RWPE1 (cell line): ENCODE results near the gene CAT.

ENCODE experiments used
- CTCF ChIA-PET: fragments of 350-600 bp; sonication (Branson Sonifier 250); formaldehyde crosslinking; extraction: SDS; loops from one replicate; lab custom pipeline; 2021; lab: Yijun Ruan, JAX
- POLR2A ChIA-PET: fragments of 400-600 bp; formaldehyde crosslinking; extraction: SDS; loops from one replicate; lab custom pipeline; 2020; ENCODE audit warnings: antibody characterized with exemption; ENCODE audit not compliant: low non-redundant PET; lab: Yijun Ruan, JAX
- DNase-seq: peaks from one replicate; pipeline ENCODE4 v3.0.0; 2012; ENCODE audit warnings: low spot score
- H3K27ac ChIP-seq: fragments of 450-650 bp; 2 replicates; pipeline ENCODE4 v1.5.1; 2017
- CTCF ChIP-seq: fragments of 450-650 bp; conservative IDR thresholded peaks from 2 replicates; pipeline ENCODE4 v1.5.1; 2017; ENCODE audit warnings: low read depth, mild to moderate bottlenecking

Gene CAT

GRCh38 chr11:34488855-34489557, 50.3 kb downstream of the CAT start:
- no peak for DNase-seq
- POLR2A ChIA-PET: no interaction called here
- CTCF ChIA-PET: interaction anchor here (0.5 kb wide), 2 partner anchors 365 to 1127 kb away, joined by 3 to 5 read pairs; no protein-coding TSS in a partner anchor
- no peak overlapping the region for H3K27ac ChIP-seq
- no peak for TF ChIP-seq CTCF

- ChIA-PET POLR2A (no interaction called here), CTCF (interaction anchor here (0.6 kb wide), 2 partner anchors 24 to 402 kb away, joined by 3 read pairs; no protein-coding TSS in a partner anchor)
- no peak overlapping the region for H3K27ac ChIP-seq
- TF ChIP-seq CTCF: no peak
- DNase-seq: no peak
Measured at GRCh38 chr11:34490304-34490703, 51.6 kb downstream of the CAT start.

GRCh38 chr11:34492806-34493414, 54.2 kb downstream of the CAT start:
- POLR2A ChIA-PET: interaction anchor here (0.7 kb wide), 1 partner anchor 139 kb away, joined by 3 read pairs; no protein-coding TSS in a partner anchor
- CTCF ChIA-PET: interaction anchor here (0.6 to 0.8 kb wide), 4 partner anchors 10 to 131 kb away, joined by 3 to 4 read pairs (median 4); no protein-coding TSS in a partner anchor
- TF ChIP-seq CTCF: peak; percentile 73
- no peak overlapping the region for H3K27ac ChIP-seq
- DNase-seq: peak; percentile 63

GRCh38 chr11:34493468-34493867, 54.7 kb downstream of the CAT start:
- no peak for DNase-seq
- ChIA-PET CTCF (interaction anchor here (0.7 kb wide), 1 partner anchor 11 kb away, joined by 3 read pairs; no protein-coding TSS in a partner anchor), POLR2A (interaction anchor here (0.7 kb wide), 1 partner anchor 139 kb away, joined by 3 read pairs; no protein-coding TSS in a partner anchor)
- no peak for TF ChIP-seq CTCF
- H3K27ac ChIP-seq: no peak overlapping the region

- ChIA-PET CTCF (interaction anchor here (0.7 kb wide), 1 partner anchor 255 kb away, joined by 4 read pairs; no protein-coding TSS in a partner anchor), POLR2A (interaction anchor here (0.7 kb wide), 1 partner anchor 138 kb away, joined by 3 read pairs; no protein-coding TSS in a partner anchor)
- no peak for DNase-seq
- no peak for TF ChIP-seq CTCF
- no peak overlapping the region for H3K27ac ChIP-seq
Measured at GRCh38 chr11:34493926-34494595, 55.3 kb downstream of the CAT start.

GRCh38 chr11:34495239-34495723, 56.5 kb downstream of the CAT start:
- POLR2A ChIA-PET: no interaction called here
- H3K27ac ChIP-seq: no peak overlapping the region
- TF ChIP-seq CTCF: no peak

More at GRCh38 chr11:34495239-34495723, 56.5 kb downstream of the CAT start:
- CTCF ChIA-PET: interaction anchor here (0.6 kb wide), 1 partner anchor 396 kb away, joined by 5 read pairs; no protein-coding TSS in a partner anchor
- DNase-seq: no peak
